PC-9 (cell line): ENCODE results near the gene C11orf86. TPM values are rescaled to one million over a fixed set of nuclear protein-coding genes. Genes with fewer than 3 reads are reported as not detected.

Source experiments
- BruUV-seq: library from RNA; stranded (reverse); fragments of 400-500 nt; replicated peaks from 2 replicates; lab custom pipeline; 2021; lab: Mats Ljungman, UMichigan
- CTCF ChIA-PET: fragments of 300-600 bp; sonication (Branson Sonifier 250); formaldehyde crosslinking; loops from one replicate; lab custom pipeline; 2022; ENCODE audit warnings: antibody characterized with exemption; lab: Charles Lee
- POLR2A ChIA-PET: fragments of 300-600 bp; sonication (Branson Sonifier 250); formaldehyde crosslinking; loops from one replicate; lab custom pipeline; 2022; ENCODE audit warnings: antibody characterized with exemption; ENCODE audit not compliant: unreplicated experiment; lab: Charles Lee
- DNase-seq, 2 experiments: peaks; one replicate each; pipeline versions ENCODE4 v3.0.0 to v3.0.0-alpha.2; 2015 to 2022; ENCODE audit warnings: mixed read lengths in 1 of 2
- H2AFZ ChIP-seq: fragments of 200-600 bp; sonication (generic); 2 replicates; pipeline ENCODE4 v1.8.1; 2017; ENCODE audit warnings: antibody characterized with exemption
- H3F3A ChIP-seq: fragments of 200-600 bp; sonication (generic); 2 replicates; pipeline ENCODE4 v1.8.1; 2017; ENCODE audit warnings: antibody characterized with exemption, mild to moderate bottlenecking, low read depth; ENCODE audit not compliant: insufficient read depth
- H3K27ac ChIP-seq: fragments of 200-600 bp; sonication (generic); 2 replicates; pipeline ENCODE4 v1.6.1; 2016; ENCODE audit warnings: mixed run types
- H3K27me3 ChIP-seq: fragments of 200-600 bp; sonication (generic); 2 replicates; pipeline ENCODE4 v1.6.1; 2016; ENCODE audit warnings: low read depth, mixed run types; ENCODE audit not compliant: insufficient read depth
- H3K36me3 ChIP-seq: fragments of 200-600 bp; sonication (generic); 2 replicates; pipeline ENCODE4 v1.6.1; 2016; ENCODE audit warnings: low read depth, mixed run types
- H3K4me1 ChIP-seq: fragments of 200-600 bp; sonication (generic); replicated peaks from 2 replicates; pipeline ENCODE4 v1.6.1; 2016; ENCODE audit warnings: mixed run types; ENCODE audit not compliant: insufficient read depth
- H3K4me2 ChIP-seq: fragments of 200-600 bp; sonication (generic); 2 replicates; pipeline ENCODE4 v1.6.1; 2017; ENCODE audit warnings: mixed run types
- H3K4me3 ChIP-seq: fragments of 200-600 bp; sonication (generic); 2 replicates; pipeline ENCODE4 v1.6.1; 2016; ENCODE audit warnings: mixed run types
- H3K79me2 ChIP-seq: fragments of 200-600 bp; sonication (generic); 2 replicates; pipeline ENCODE4 v1.6.1; 2017; ENCODE audit warnings: low read depth, mixed run types
- H3K9me2 ChIP-seq: fragments of 200-600 bp; sonication (generic); 2 replicates; pipeline ENCODE4 v1.8.1; 2017; ENCODE audit warnings: mild to moderate bottlenecking; ENCODE audit not compliant: insufficient read depth
- H3K9me3 ChIP-seq: fragments of 200-600 bp; sonication (generic); 2 replicates; pipeline ENCODE4 v1.8.1; 2016; ENCODE audit warnings: low read depth; ENCODE audit not compliant: insufficient read depth
- H4K20me1 ChIP-seq: fragments of 200-600 bp; sonication (generic); 2 replicates; pipeline ENCODE4 v1.8.1; 2017; ENCODE audit not compliant: insufficient read depth
- EZH2 ChIP-seq: fragments of 200-600 bp; sonication (generic); IDR thresholded peaks from 2 replicates; pipeline ENCODE4 v1.8.0; 2017; ENCODE audit warnings: antibody characterized with exemption, low read depth
- intact Hi-C: fragments of 100-400 bp; cut with micrococcal nuclease; formaldehyde crosslinking; loops from one replicate; pipeline ENCODE4 v1.10.0; 2022; ENCODE audit not compliant: unreplicated experiment
- total RNA-seq: library from RNA; stranded (reverse); gene quantifications from 2 replicates; pipeline ENCODE4 v1.2.3, GENCODE V29; 2021
- TF ChIP-seq, protein P1 (sequence below): fragments of 200-600 bp; sonication (generic); conservative IDR thresholded peaks from 2 replicates; pipeline ENCODE4 v1.6.1; 2017; ENCODE audit warnings: mixed run types, antibody characterized with exemption, mild to moderate bottlenecking, moderate library complexity

C11orf86 gene
- total RNA-seq, 1 experiment from 2014 or later, result not detected

DNA sequence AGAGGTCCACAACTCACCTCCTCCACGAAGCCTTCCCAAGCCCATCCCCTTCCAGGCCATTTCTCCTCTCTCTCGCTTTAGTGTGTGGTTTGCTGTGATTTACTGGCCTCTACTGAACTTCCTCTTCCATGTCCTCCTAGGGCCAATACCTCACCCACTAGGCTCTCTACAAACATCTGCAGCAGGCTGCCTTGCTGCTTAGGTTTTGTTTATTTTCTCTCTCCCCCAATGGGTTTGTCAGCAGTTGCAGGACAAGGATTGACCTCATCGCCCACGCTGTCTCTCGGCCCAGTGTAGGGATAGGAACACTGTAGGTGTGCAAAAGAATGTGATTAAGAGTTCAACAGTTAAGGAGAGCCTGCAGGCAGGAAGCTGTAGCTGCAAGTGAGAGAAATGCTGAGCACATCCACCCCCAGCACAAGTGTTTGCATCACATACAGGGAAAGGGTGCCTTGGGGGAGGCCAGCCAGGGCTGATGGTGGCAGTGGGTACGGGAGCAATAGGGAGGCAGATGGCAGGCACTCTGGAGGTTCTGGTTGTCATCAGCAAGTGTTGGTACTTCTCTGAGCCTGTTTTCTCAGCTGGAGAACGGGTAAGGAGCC lies 18.3 kb upstream of the C11orf86 start:
- Histone ChIP-seq H3K4me1 (peaks cover 22% of the 10 kb centered on the region), H3K4me2 (peak overlapping the region; percentile 86; the same call in 1 of the 2 replicates), H3K9me3 (no peaks in the 10 kb centered on the region), H3K4me3 (no peak overlapping the region; the same call in 1 of the 2 replicates), H3K36me3 (no peaks in the 10 kb centered on the region), H3K79me2 (no peaks in the 10 kb centered on the region), H2AFZ (no peak overlapping the region), H3K27me3 (no peaks in the 10 kb centered on the region), H3F3A (peaks cover 4% of the 10 kb centered on the region; the same call in 1 of the 2 replicates), H4K20me1 (no peaks in the 10 kb centered on the region), H3K9me2 (no peaks in the 10 kb centered on the region), H3K27ac (no peak overlapping the region)
- TSS peak; percentile 67 for BruUV-seq
- intact Hi-C loops, result loop anchor here (5.0 to 10.0 kb wide), 3 partner anchors 76 to 358 kb away; no protein-coding TSS in a partner anchor
- ChIA-PET POLR2A (interaction anchor here (0.7 to 0.8 kb wide), 2 partner anchors 101 to 626 kb away, joined by 3 read pairs; no protein-coding TSS in a partner anchor), CTCF (interaction anchor here (0.6 kb wide), 1 partner anchor 205 kb away, joined by 5 read pairs; no protein-coding TSS in a partner anchor)
- TF ChIP-seq, protein P1, sequence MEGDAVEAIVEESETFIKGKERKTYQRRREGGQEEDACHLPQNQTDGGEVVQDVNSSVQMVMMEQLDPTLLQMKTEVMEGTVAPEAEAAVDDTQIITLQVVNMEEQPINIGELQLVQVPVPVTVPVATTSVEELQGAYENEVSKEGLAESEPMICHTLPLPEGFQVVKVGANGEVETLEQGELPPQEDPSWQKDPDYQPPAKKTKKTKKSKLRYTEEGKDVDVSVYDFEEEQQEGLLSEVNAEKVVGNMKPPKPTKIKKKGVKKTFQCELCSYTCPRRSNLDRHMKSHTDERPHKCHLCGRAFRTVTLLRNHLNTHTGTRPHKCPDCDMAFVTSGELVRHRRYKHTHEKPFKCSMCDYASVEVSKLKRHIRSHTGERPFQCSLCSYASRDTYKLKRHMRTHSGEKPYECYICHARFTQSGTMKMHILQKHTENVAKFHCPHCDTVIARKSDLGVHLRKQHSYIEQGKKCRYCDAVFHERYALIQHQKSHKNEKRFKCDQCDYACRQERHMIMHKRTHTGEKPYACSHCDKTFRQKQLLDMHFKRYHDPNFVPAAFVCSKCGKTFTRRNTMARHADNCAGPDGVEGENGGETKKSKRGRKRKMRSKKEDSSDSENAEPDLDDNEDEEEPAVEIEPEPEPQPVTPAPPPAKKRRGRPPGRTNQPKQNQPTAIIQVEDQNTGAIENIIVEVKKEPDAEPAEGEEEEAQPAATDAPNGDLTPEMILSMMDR, result no peak; the same call in 1 of the 2 replicates
- TF ChIP-seq EZH2, result no peak
- DNase-seq, result peak; percentile 22 to 50

DNA sequence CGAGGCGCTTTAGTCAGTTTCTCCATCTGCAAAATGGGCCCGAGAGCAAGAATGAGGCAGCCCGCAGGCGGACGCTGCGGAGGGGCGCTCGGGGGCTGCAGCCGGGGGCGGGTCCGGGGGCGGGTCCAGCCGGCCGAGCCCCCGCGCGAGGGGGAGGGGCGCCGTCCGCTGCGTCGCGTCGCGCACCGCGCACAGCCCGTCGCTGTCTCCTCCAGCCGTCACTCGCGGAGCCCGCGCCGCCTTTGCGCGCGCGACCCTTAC lies 17.2 kb upstream of the C11orf86 start:
- Histone ChIP-seq H2AFZ (peak overlapping the region; percentile 86), H4K20me1 (no peaks in the 10 kb centered on the region), H3F3A (peaks cover 4% of the 10 kb centered on the region; the same call in 1 of the 2 replicates), H3K27me3 (no peaks in the 10 kb centered on the region), H3K4me2 (peak overlapping the region; percentile 86), H3K27ac (no peak overlapping the region), H3K36me3 (no peaks in the 10 kb centered on the region), H3K79me2 (no peaks in the 10 kb centered on the region), H3K4me1 (peaks cover 22% of the 10 kb centered on the region), H3K9me2 (no peaks in the 10 kb centered on the region), H3K9me3 (no peaks in the 10 kb centered on the region), H3K4me3 (peak overlapping the region; percentile 63)
- ChIA-PET CTCF (no interaction called here), POLR2A (interaction anchor here (0.5 kb wide), 1 partner anchor 17 kb away, joined by 3 read pairs; no protein-coding TSS in a partner anchor)
- no peak for TF ChIP-seq EZH2
- TF ChIP-seq, protein P1, result no peak
- no peak for DNase-seq
- intact Hi-C loops, result loop anchor here (1.0 to 10.0 kb wide), 5 partner anchors 8 to 357 kb away; no protein-coding TSS in a partner anchor
- no TSS peak for BruUV-seq

DNA sequence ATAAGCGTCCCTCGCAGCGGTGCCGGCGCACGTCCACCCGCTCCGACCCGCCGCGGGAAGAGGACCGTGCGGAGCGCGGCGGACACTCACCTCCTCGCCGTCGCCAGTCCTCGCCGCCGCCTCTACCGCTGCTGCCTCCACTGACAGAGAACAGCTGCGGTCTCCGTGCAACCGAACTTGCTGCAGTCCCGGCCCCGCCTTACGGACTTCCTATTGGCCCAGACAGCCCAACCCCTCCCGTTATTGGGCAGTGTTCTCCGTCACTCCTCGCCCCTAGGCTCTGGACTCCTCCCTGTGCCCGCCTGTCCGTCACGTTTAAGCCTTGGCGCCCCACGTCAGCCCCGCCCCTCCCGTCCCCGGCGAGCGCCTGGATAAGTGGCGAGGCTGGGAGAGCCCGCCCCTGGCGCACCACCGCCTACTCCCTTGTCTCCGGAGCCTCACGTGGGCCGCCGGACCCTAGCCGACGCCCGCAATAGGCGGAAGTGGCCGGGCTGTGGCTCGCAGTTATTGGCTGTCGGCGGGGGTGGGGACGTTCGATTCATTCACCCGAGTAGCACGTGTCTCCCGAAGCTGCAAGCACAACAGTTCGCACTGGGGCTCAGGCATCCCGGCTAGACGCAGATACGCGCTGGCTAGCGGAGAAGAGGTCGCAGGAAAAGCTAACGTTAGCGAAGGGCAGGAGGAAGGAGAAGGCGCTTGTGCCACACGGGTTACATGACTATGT lies 16.7 kb upstream of the C11orf86 start, which contains the start of gene PC:
Gene PC (minus strand): TSS at position 152 of the 724 bp plus-strand sequence. CDS start 86,224 bp downstream, outside the sequence.
- Histone ChIP-seq H3K4me1 (peaks cover 22% of the 10 kb centered on the region), H3K27me3 (no peaks in the 10 kb centered on the region), H3K79me2 (no peaks in the 10 kb centered on the region), H3K9me2 (no peaks in the 10 kb centered on the region), H3F3A (peaks cover 4% of the 10 kb centered on the region; the same call in 1 of the 2 replicates), H3K4me3 (peak within 1 kb of the TSS; percentile 63), H3K27ac (no peak within 1 kb of the TSS), H4K20me1 (no peaks in the 10 kb centered on the region), H3K36me3 (no peaks in the 10 kb centered on the region), H3K9me3 (no peaks in the 10 kb centered on the region), H2AFZ (peak within 1 kb of the TSS; percentile 86), H3K4me2 (peak within 1 kb of the TSS; percentile 86)
- DNase-seq, result peak; percentile 99 to 100
- TF ChIP-seq, protein P1, result no peak
- no peak for TF ChIP-seq EZH2
- intact Hi-C loops, result loop anchor here (1.0 to 10.0 kb wide), 5 partner anchors 8 to 356 kb away; no protein-coding TSS in a partner anchor
- POLR2A ChIA-PET, result interaction anchor here (0.5 to 1.2 kb wide), 5 partner anchors 11 to 355 kb away, joined by 3 to 10 read pairs (median 5); no protein-coding TSS in a partner anchor
- no TSS peak for BruUV-seq
- CTCF ChIA-PET, result interaction anchor here (0.6 kb wide), 1 partner anchor 96 kb away, joined by 3 read pairs; no protein-coding TSS in a partner anchor
